PC-9 (cell line): ENCODE results near the gene NBEA. TPM values are rescaled to one million over a fixed set of nuclear protein-coding genes. Genes with fewer than 3 reads are reported as not detected.
A peak's percentile ranks its signal among the peaks of the same experiment; 100 is the strongest.

Experiments used
- BruUV-seq: library from RNA; stranded (reverse); fragments of 400-500 nt; replicated peaks from 2 replicates; lab custom pipeline; 2021; lab: Mats Ljungman, UMichigan
- CTCF ChIA-PET: fragments of 300-600 bp; sonication (Branson Sonifier 250); formaldehyde crosslinking; loops from one replicate; lab custom pipeline; 2022; ENCODE audit warnings: antibody characterized with exemption; lab: Charles Lee
- POLR2A ChIA-PET: fragments of 300-600 bp; sonication (Branson Sonifier 250); formaldehyde crosslinking; loops from one replicate; lab custom pipeline; 2022; ENCODE audit warnings: antibody characterized with exemption; ENCODE audit not compliant: unreplicated experiment; lab: Charles Lee
- DNase-seq, 2 experiments: peaks; one replicate each; pipeline versions ENCODE4 v3.0.0 to v3.0.0-alpha.2; 2015 to 2022; ENCODE audit warnings: mixed read lengths in 1 of 2
- H2AFZ ChIP-seq: fragments of 200-600 bp; sonication (generic); 2 replicates; pipeline ENCODE4 v1.8.1; 2017; ENCODE audit warnings: antibody characterized with exemption
- H3F3A ChIP-seq: fragments of 200-600 bp; sonication (generic); 2 replicates; pipeline ENCODE4 v1.8.1; 2017; ENCODE audit warnings: antibody characterized with exemption, mild to moderate bottlenecking, low read depth; ENCODE audit not compliant: insufficient read depth
- H3K27ac ChIP-seq: fragments of 200-600 bp; sonication (generic); 2 replicates; pipeline ENCODE4 v1.6.1; 2016; ENCODE audit warnings: mixed run types
- H3K27me3 ChIP-seq: fragments of 200-600 bp; sonication (generic); 2 replicates; pipeline ENCODE4 v1.6.1; 2016; ENCODE audit warnings: low read depth, mixed run types; ENCODE audit not compliant: insufficient read depth
- H3K36me3 ChIP-seq: fragments of 200-600 bp; sonication (generic); 2 replicates; pipeline ENCODE4 v1.6.1; 2016; ENCODE audit warnings: low read depth, mixed run types
- H3K4me1 ChIP-seq: fragments of 200-600 bp; sonication (generic); replicated peaks from 2 replicates; pipeline ENCODE4 v1.6.1; 2016; ENCODE audit warnings: mixed run types; ENCODE audit not compliant: insufficient read depth
- H3K4me2 ChIP-seq: fragments of 200-600 bp; sonication (generic); 2 replicates; pipeline ENCODE4 v1.6.1; 2017; ENCODE audit warnings: mixed run types
- H3K4me3 ChIP-seq: fragments of 200-600 bp; sonication (generic); 2 replicates; pipeline ENCODE4 v1.6.1; 2016; ENCODE audit warnings: mixed run types
- H3K79me2 ChIP-seq: fragments of 200-600 bp; sonication (generic); 2 replicates; pipeline ENCODE4 v1.6.1; 2017; ENCODE audit warnings: low read depth, mixed run types
- H3K9me2 ChIP-seq: fragments of 200-600 bp; sonication (generic); 2 replicates; pipeline ENCODE4 v1.8.1; 2017; ENCODE audit warnings: mild to moderate bottlenecking; ENCODE audit not compliant: insufficient read depth
- H3K9me3 ChIP-seq: fragments of 200-600 bp; sonication (generic); 2 replicates; pipeline ENCODE4 v1.8.1; 2016; ENCODE audit warnings: low read depth; ENCODE audit not compliant: insufficient read depth
- H4K20me1 ChIP-seq: fragments of 200-600 bp; sonication (generic); 2 replicates; pipeline ENCODE4 v1.8.1; 2017; ENCODE audit not compliant: insufficient read depth
- CTCF ChIP-seq: fragments of 200-600 bp; sonication (generic); conservative IDR thresholded peaks from 2 replicates; pipeline ENCODE4 v1.6.1; 2017; ENCODE audit warnings: mixed run types, antibody characterized with exemption, mild to moderate bottlenecking, moderate library complexity
- EZH2 ChIP-seq: fragments of 200-600 bp; sonication (generic); IDR thresholded peaks from 2 replicates; pipeline ENCODE4 v1.8.0; 2017; ENCODE audit warnings: antibody characterized with exemption, low read depth
- intact Hi-C: fragments of 100-400 bp; cut with micrococcal nuclease; formaldehyde crosslinking; loops from one replicate; pipeline ENCODE4 v1.10.0; 2022; ENCODE audit not compliant: unreplicated experiment
- total RNA-seq: library from RNA; stranded (reverse); gene quantifications from 2 replicates; pipeline ENCODE4 v1.2.3, GENCODE V29; 2021

Gene NBEA
- total RNA-seq, 1 experiment from 2014 or later = 4.0 TPM

DNA sequence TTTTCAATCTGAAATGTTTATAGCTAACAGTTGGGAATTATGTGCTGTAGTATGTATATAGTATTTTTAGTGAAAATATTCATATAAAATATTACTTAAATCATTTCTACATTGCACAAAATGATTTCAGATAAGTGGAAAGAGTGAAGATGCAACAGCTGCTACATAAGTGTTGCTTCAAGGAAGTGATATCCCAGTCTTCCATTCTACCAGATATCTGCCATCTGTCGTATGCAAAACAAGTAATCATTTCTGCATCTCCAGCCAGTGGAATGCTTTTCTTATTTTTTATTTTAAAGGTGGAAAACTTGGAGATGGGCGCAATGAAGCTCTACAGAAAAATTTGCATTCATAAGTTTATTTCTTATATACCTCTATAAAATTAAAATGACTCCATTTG lies 687.0 kb downstream of the NBEA start:
- H3K4me2 ChIP-seq = no peak overlapping the region
- H3K9me3 ChIP-seq = no peaks in the 10 kb centered on the region
- no peak overlapping the region for H2AFZ ChIP-seq
- H3K27ac ChIP-seq = no peak overlapping the region
- ChIA-PET POLR2A (no interaction called here), CTCF (no interaction called here)
- H3K4me3 ChIP-seq = no peak overlapping the region
- intact Hi-C loops = no loop called here
- no peaks in the 10 kb centered on the region for H3K4me1 ChIP-seq
- H3K36me3 ChIP-seq = no peaks in the 10 kb centered on the region
- H3K79me2 ChIP-seq = no peaks in the 10 kb centered on the region
- H3K27me3 ChIP-seq = no peaks in the 10 kb centered on the region
- no peaks in the 10 kb centered on the region for H4K20me1 ChIP-seq
- TF ChIP-seq CTCF = no peak
- no TSS peak for BruUV-seq
- no peaks in the 10 kb centered on the region; the same call in 1 of the 2 replicates for H3F3A ChIP-seq
- no peak for DNase-seq
- no peaks in the 10 kb centered on the region for H3K9me2 ChIP-seq

- H3K4me1 ChIP-seq = no peaks in the 10 kb centered on the region
- POLR2A ChIA-PET = no interaction called here
- TF ChIP-seq CTCF = peak; percentile 85
- no peak for TF ChIP-seq EZH2
- no peaks in the 10 kb centered on the region for H3K27me3 ChIP-seq
- DNase-seq = peak in 1 of 2 experiments; percentile 55
- H4K20me1 ChIP-seq = no peaks in the 10 kb centered on the region
- CTCF ChIA-PET = no interaction called here
- H3K79me2 ChIP-seq = no peaks in the 10 kb centered on the region
- no peaks in the 10 kb centered on the region for H3K9me2 ChIP-seq
- H3K36me3 ChIP-seq = no peaks in the 10 kb centered on the region
- BruUV-seq = no TSS peak
- no peaks in the 10 kb centered on the region for H3K9me3 ChIP-seq
- no peak overlapping the region for H2AFZ ChIP-seq
- H3K4me3 ChIP-seq = no peak overlapping the region
- H3F3A ChIP-seq = no peaks in the 10 kb centered on the region; the same call in 1 of the 2 replicates
- no peak overlapping the region for H3K4me2 ChIP-seq
- intact Hi-C loops = loop anchor here (1.0 to 2.0 kb wide), 2 partner anchors 90 to 159 kb away; no protein-coding TSS in a partner anchor
- no peak overlapping the region for H3K27ac ChIP-seq
Observed at GRCh38 chr13:35630551-35631275, 688.6 kb downstream of the NBEA start.

GRCh38 chr13:35631666-35632065 lies 689.6 kb downstream of the NBEA start:
- BruUV-seq = no TSS peak
- intact Hi-C loops = loop anchor here (2.0 kb wide), 1 partner anchor 89 kb away; no protein-coding TSS in a partner anchor

More at GRCh38 chr13:35631666-35632065, 689.6 kb downstream of the NBEA start:
- POLR2A ChIA-PET = no interaction called here
- CTCF ChIA-PET = no interaction called here
- H3K4me2 ChIP-seq = no peak overlapping the region
- no peaks in the 10 kb centered on the region for H3K27me3 ChIP-seq
- H3K4me3 ChIP-seq = no peak overlapping the region
- DNase-seq = no peak
- no peaks in the 10 kb centered on the region for H3F3A ChIP-seq
- no peak overlapping the region for H3K27ac ChIP-seq
- H3K9me3 ChIP-seq = no peaks in the 10 kb centered on the region
- no peaks in the 10 kb centered on the region for H4K20me1 ChIP-seq
- TF ChIP-seq CTCF (no peak), EZH2 (no peak)
- no peaks in the 10 kb centered on the region for H3K4me1 ChIP-seq
- H3K9me2 ChIP-seq = no peaks in the 10 kb centered on the region
- H2AFZ ChIP-seq = no peak overlapping the region
- H3K79me2 ChIP-seq = no peaks in the 10 kb centered on the region
- no peaks in the 10 kb centered on the region for H3K36me3 ChIP-seq
